AML-193 (cell line): Measurements from ENCODE around the gene PEBP1.

Experiments used
- DNase-seq, 2 experiments: peaks; one replicate each; lab custom pipeline; 2025; lab: John Stamatoyannopoulos, UW

The PEBP1 gene

GRCh38 chr12:118193958-118194357 lies 58.0 kb downstream of the PEBP1 start:
- DNase-seq = no peak
